ENCODE data around the gene CENPH. TPM values are rescaled to one million over a fixed set of nuclear protein-coding genes. Genes with fewer than 3 reads are reported as not detected.
"Not testable (repeated sequence)": the region's sequence is repeated elsewhere in the genome, so short reads cannot be mapped to it uniquely, and the experiment has no call there.

Gene CENPH
- polyA plus RNA-seq, 2 of the 4 experiments (the other 2 are of a cell fraction), result 26.7 to 35.2 TPM

- no peak for DNase-seq (ENCODE audit: low read depth in 1 of 2, low spot score in 1 of 2)
- no peak for TF ChIP-seq SREBF2 (IDR thresholded peaks at IDR 0.05)
- no peak for TF ChIP-seq ESRRA (IDR thresholded peaks at IDR 0.05; ENCODE audit: borderline replicate concordance, low read length)
- no peak for TF ChIP-seq ZC3H11A (IDR thresholded peaks at IDR 0.05)
- no peak for TF ChIP-seq FOSL2 (IDR thresholded peaks at IDR 0.05)
- no peak for TF ChIP-seq FOSL2 (CRISPR knock-in tag; IDR thresholded peaks at IDR 0.05)
- TF ChIP-seq RAD21 (conservative IDR thresholded peaks at IDR 0.05 in 1 of 2, IDR thresholded peaks at IDR 0.05 in 1 of 2), result no peak
- TF ChIP-seq CHD4 (IDR thresholded peaks at IDR 0.05; ENCODE audit: borderline replicate concordance), result no peak
- no peak for TF ChIP-seq POLR2AphosphoS2 (conservative IDR thresholded peaks at IDR 0.05; ENCODE audit: low read length)
- TF ChIP-seq CBX2 (IDR thresholded peaks at IDR 0.05; ENCODE audit: borderline replicate concordance, low read depth), result no peak
- TF ChIP-seq ZNF302 (CRISPR knock-in tag; IDR thresholded peaks at IDR 0.05), result no peak
- TF ChIP-seq EHF (CRISPR knock-in tag; IDR thresholded peaks at IDR 0.05), result no peak
- TF ChIP-seq MAZ (IDR thresholded peaks at IDR 0.05; ENCODE audit: borderline replicate concordance, low read depth, low read length), result no peak
- TF ChIP-seq RNF2 (IDR thresholded peaks at IDR 0.05; ENCODE audit: borderline replicate concordance, low read depth), result no peak
- TF ChIP-seq JUN (IDR thresholded peaks at IDR 0.05), result no peak
- no peak for TF ChIP-seq POLR2A (IDR thresholded peaks at IDR 0.05; ENCODE audit: low read length)
- Histone ChIP-seq H3K9me3 (no peaks in the 10 kb centered on the region), H3K4me2 (no peak overlapping the region), H3K4me3 (no peak overlapping the region), H3K4me1 (peaks cover 16% of the 10 kb centered on the region; the same call in 2 of the 3 replicates), H3K27ac (0 out of 6 replicates have a peak overlapping the region, but pooled peaks of 1 of the 2 experiments have one; percentile 14)
- no peak for FAIRE-seq
- ATAC-seq, result no peak
- WGBS (ENCODE audit: missing lambda C conversion rate), result 73% methylated on average over 3 of the region's 3 CpGs
- ChIA-PET CTCF (interaction anchor here (1.1 to 1.4 kb wide), 3 partner anchors 34 to 159 kb away, joined by 3 to 6 read pairs (median 5); partner anchors contain the start of gene SLC30A5), POLR2A (interaction anchor here (0.6 to 1.7 kb wide), 2 partner anchors 18 to 31 kb away, joined by 5 to 6 read pairs; partner anchors contain the start of gene CDK7)
Measured at GRCh38 chr5:69252437-69252836, 63.1 kb downstream of the CENPH start.

DNA sequence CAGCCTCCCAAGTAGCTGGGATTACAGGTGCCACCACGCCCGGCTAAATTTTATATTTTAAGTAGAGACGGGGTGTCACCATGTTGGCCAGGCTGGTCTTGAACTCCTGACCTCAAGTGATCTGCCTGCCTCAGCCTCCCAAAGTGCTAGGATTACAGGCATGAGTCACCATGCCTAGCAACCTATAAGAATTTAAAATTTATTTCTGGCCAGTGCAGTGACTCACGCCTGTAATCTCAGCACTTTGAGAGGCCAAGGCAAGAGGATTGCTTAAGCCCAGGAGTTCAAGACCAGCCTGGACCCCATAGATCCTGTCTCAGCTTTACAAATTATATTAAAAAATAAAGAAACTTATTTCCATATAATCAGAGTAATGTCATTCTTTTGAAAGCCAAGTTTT is 66.6 kb downstream of the CENPH start:
- H3K27ac ChIP-seq; H3K4me1 ChIP-seq; H3K4me2 ChIP-seq; POLR2A ChIA-PET; DNase-seq (ENCODE audit: low read depth in 1 of 2, low spot score in 1 of 2); H3K9me3 ChIP-seq; H3K4me3 ChIP-seq; ATAC-seq; FAIRE-seq; TF ChIP-seq FOSL2 (IDR thresholded peaks at IDR 0.05): not testable (repeated sequence)
- WGBS (ENCODE audit: missing lambda C conversion rate), result 93% methylated on average over 4 of the region's 4 CpGs
- peak; percentile 61 for TF ChIP-seq FOSL2 (CRISPR knock-in tag; IDR thresholded peaks at IDR 0.05)
- CTCF ChIA-PET, result interaction anchor here (2.6 kb wide), 1 partner anchor 10 kb away, joined by 13 read pairs; no protein-coding TSS in a partner anchor

GRCh38 chr5:69257577-69257976 is 68.2 kb downstream of the CENPH start:
- 100% methylated on average over 1 of the region's 1 CpG for WGBS (ENCODE audit: missing lambda C conversion rate)
- POLR2A ChIA-PET, result no interaction called here

More at GRCh38 chr5:69257577-69257976, 68.2 kb downstream of the CENPH start:
- DNase-seq (ENCODE audit: low read depth in 1 of 2, low spot score in 1 of 2) (no peak), FAIRE-seq (no peak), ATAC-seq (no peak)
- CTCF ChIA-PET, result no interaction called here
- Histone ChIP-seq H3K9me3 (no peaks in the 10 kb centered on the region), H3K4me2 (no peak overlapping the region), H3K4me3 (no peak overlapping the region), H3K27ac (no peak overlapping the region), H3K4me1 (peaks cover under 1% of the 10 kb centered on the region; the same call in 1 of the 3 replicates)
- TF ChIP-seq ATOH8 (CRISPR knock-in tag; IDR thresholded peaks at IDR 0.05; ENCODE audit: low read depth), result no peak
- TF ChIP-seq SMC3 (IDR thresholded peaks at IDR 0.05), result no peak
- no peak for TF ChIP-seq HOXB5 (CRISPR knock-in tag; IDR thresholded peaks at IDR 0.05)
- TF ChIP-seq HEYL (CRISPR knock-in tag; IDR thresholded peaks at IDR 0.05), result no peak
- TF ChIP-seq JUNB (IDR thresholded peaks at IDR 0.05), result no peak
- TF ChIP-seq HMGXB4 (CRISPR knock-in tag; IDR thresholded peaks at IDR 0.05; ENCODE audit: borderline replicate concordance), result no peak
- TF ChIP-seq KDM5A (IDR thresholded peaks at IDR 0.05), result no peak
- TF ChIP-seq POLR2AphosphoS2 (conservative IDR thresholded peaks at IDR 0.05; ENCODE audit: low read length), result no peak
- no peak for TF ChIP-seq ZC3H11A (IDR thresholded peaks at IDR 0.05)
- no peak for TF ChIP-seq RFX5 (IDR thresholded peaks at IDR 0.05)
- no peak for TF ChIP-seq ESRRA (IDR thresholded peaks at IDR 0.05; ENCODE audit: borderline replicate concordance, low read length)
- TF ChIP-seq TP53 (CRISPR knock-in tag; IDR thresholded peaks at IDR 0.05), result no peak
- TF ChIP-seq FOSL2 (IDR thresholded peaks at IDR 0.05), result no peak
- TF ChIP-seq FOSL2 (CRISPR knock-in tag; IDR thresholded peaks at IDR 0.05), result no peak
- no peak for TF ChIP-seq HOXA7 (CRISPR knock-in tag; IDR thresholded peaks at IDR 0.05)
